ENCODE results near the gene LRGUK. TPM values are rescaled to one million over a fixed set of nuclear protein-coding genes. Genes with fewer than 3 reads are reported as not detected.

LRGUK gene
- total and polyA plus RNA-seq, 2 of the 4 experiments (the other 2 are of a cell fraction) = 0.07 TPM; not detected in 1

- no peaks in the 10 kb centered on the region for H3K9me3 ChIP-seq (ENCODE audit: control insufficient read depth, insufficient read depth, low read length)
- peak overlapping the region; percentile 20; the same call in 1 of the 3 replicates for H2BK15ac ChIP-seq (ENCODE audit: low read depth, low read length)
- in situ Hi-C loops (cut with MboI; ENCODE audit: low sequenced_read_pairs) = no loop called here
- no peaks in the 10 kb centered on the region for H4K20me1 ChIP-seq (ENCODE audit: insufficient read depth, low read length)
- H4K91ac ChIP-seq (ENCODE audit: insufficient read depth, low read depth, low read length) = peak overlapping the region; percentile 33; the same call in 1 of the 2 replicates
- peak overlapping the region; percentile 42; the same call in 1 of the 2 replicates for H3K4ac ChIP-seq (ENCODE audit: low read depth, low read length)
- TF ChIP-seq RFX5 (IDR thresholded peaks at IDR 0.05; ENCODE audit: low read depth, low read length) (no peak), MAFK (IDR thresholded peaks at IDR 0.05; ENCODE audit: low read depth, low read length) (no peak), BHLHE40 (IDR thresholded peaks at IDR 0.05; ENCODE audit: low read depth, low read length) (no peak), RAD21 (IDR thresholded peaks at IDR 0.05; ENCODE audit: low read length) (no peak), CTCF (conservative IDR thresholded peaks at IDR 0.05; ENCODE audit: low read depth, low read length) (no peak), RCOR1 (IDR thresholded peaks at IDR 0.05; ENCODE audit: insufficient replicate concordance, low read length) (no peak), CEBPB (IDR thresholded peaks at IDR 0.05; ENCODE audit: low read depth, low read length) (no peak), USF2 (IDR thresholded peaks at IDR 0.05; ENCODE audit: low read depth, low read length) (no peak), FOS (IDR thresholded peaks at IDR 0.05; ENCODE audit: low read depth, low read length) (no peak), MXI1 (IDR thresholded peaks at IDR 0.05; ENCODE audit: borderline replicate concordance, low read depth, low read length) (no peak)
- H3K4me1 ChIP-seq (ENCODE audit: control insufficient read depth, insufficient read depth, low read length) = no peaks in the 10 kb centered on the region
- H2AK5ac ChIP-seq (ENCODE audit: low read depth, low read length) = peak overlapping the region; percentile 21; the same call in 1 of the 2 replicates
- H3K4me3 ChIP-seq (ENCODE audit: insufficient read depth, low read depth, low read length) = no peak overlapping the region
- no CpG with 5 or more reads among the region's 6 CpGs for WGBS, 2 experiments (ENCODE audit: extremely low coverage in 2 of 2, insufficient read length in 1 of 2)
- H3K36me3 ChIP-seq (ENCODE audit: control insufficient read depth, insufficient read depth, low read length) = no peaks in the 10 kb centered on the region
- no peaks in the 10 kb centered on the region for H3K79me1 ChIP-seq (ENCODE audit: low read depth in 1 of 2, low read length in 2 of 2)
- peak overlapping the region; percentile 83; the same call in 1 of the 2 replicates for H2BK20ac ChIP-seq (ENCODE audit: low read depth, low read length)
- no peak overlapping the region for H4K8ac ChIP-seq (ENCODE audit: low read depth in 2 of 2, low read length in 2 of 2)
- H3K9me1 ChIP-seq (ENCODE audit: insufficient read depth, low read length) = no peaks in the 10 kb centered on the region; the same call in 1 of the 2 replicates
- no peaks in the 10 kb centered on the region for H3K27me3 ChIP-seq (ENCODE audit: control insufficient read depth, insufficient read depth, low read length)
- H3K18ac ChIP-seq (ENCODE audit: low read depth, low read length) = peak overlapping the region; percentile 50; the same call in 1 of the 2 replicates
- no peak overlapping the region for H3K4me2 ChIP-seq (ENCODE audit: low read depth, low read length)
- POLR2A ChIA-PET (ENCODE audit: unreplicated experiment) = interaction anchor here (0.6 kb wide), 1 partner anchor 618 kb away, joined by 3 read pairs; no protein-coding TSS in a partner anchor
- CTCF ChIA-PET = no interaction called here
- no peak overlapping the region for H3K27ac ChIP-seq (ENCODE audit: insufficient read depth, low read length)
- dilution Hi-C loops (cut with HindIII; ENCODE audit: low sequenced_read_pairs, unreplicated experiment) = no loop called here
- H2BK5ac ChIP-seq (ENCODE audit: low read depth, low read length, poor library complexity, severe bottlenecking) = no peak overlapping the region
- H3K23ac ChIP-seq (ENCODE audit: low read depth, low read length) = no peak overlapping the region
- no TSS peak for BruUV-seq (replicated peaks)
- no peak overlapping the region for H3K14ac ChIP-seq (replicated peaks; ENCODE audit: low read depth, low read length)
- H4K5ac ChIP-seq (ENCODE audit: low read depth, low read length) = no peak overlapping the region
- intact Hi-C loops (cut with micrococcal nuclease) = no loop called here
- H3K9ac ChIP-seq (ENCODE audit: low read depth, low read length) = no peak overlapping the region
- H2BK120ac ChIP-seq (ENCODE audit: low read depth, low read length) = peak overlapping the region; percentile 67; the same call in 1 of the 2 replicates
- H2AFZ ChIP-seq (replicated peaks; ENCODE audit: low read length, poor library complexity) = no peak overlapping the region
- no peak overlapping the region for H3K56ac ChIP-seq (ENCODE audit: extremely low read depth, insufficient read depth, low read length)
- DNase-seq = no peak
- H2AK9ac ChIP-seq (replicated peaks; ENCODE audit: low read depth, low read length, poor library complexity) = no peak overlapping the region
- ATAC-seq (ENCODE audit: low read depth) = no peak
Measured at GRCh38 chr7:134175334-134176036, 48.3 kb downstream of the LRGUK start.
